ENCODE measurements around the gene STXBP6.

Gene STXBP6

GRCh38 chr14:24913746-24914145 lies 136.2 kb downstream of the STXBP6 start:
- Histone ChIP-seq H3K4me3 (ENCODE audit: low read depth in 1 of 2, low read length in 1 of 2) (no peak overlapping the region), H3K27me3 (no peaks in the 10 kb centered on the region), H3K9me3 (no peaks in the 10 kb centered on the region), H3K36me3 (no peaks in the 10 kb centered on the region), H3K27ac (no peak overlapping the region), H3K4me1 (ENCODE audit: control insufficient read depth in 1 of 2, insufficient read depth in 1 of 2, low read depth in 1 of 2, low read length in 1 of 2) (no peaks in the 10 kb centered on the region)
- no peak for TF ChIP-seq CTCF (IDR thresholded peaks at IDR 0.05)

GRCh38 chr14:24913021-24913420 lies 136.9 kb downstream of the STXBP6 start:
- Histone ChIP-seq H3K27ac (no peak overlapping the region), H3K4me3 (ENCODE audit: low read depth in 1 of 2, low read length in 1 of 2) (no peak overlapping the region), H3K27me3 (no peaks in the 10 kb centered on the region), H3K9me3 (no peaks in the 10 kb centered on the region), H3K4me1 (ENCODE audit: control insufficient read depth in 1 of 2, insufficient read depth in 1 of 2, low read depth in 1 of 2, low read length in 1 of 2) (no peaks in the 10 kb centered on the region), H3K36me3 (no peaks in the 10 kb centered on the region)
- no peak for TF ChIP-seq CTCF (IDR thresholded peaks at IDR 0.05)

GRCh38 chr14:24911324-24912109 lies 138.4 kb downstream of the STXBP6 start:
- no peak for TF ChIP-seq CTCF (IDR thresholded peaks at IDR 0.05)
- Histone ChIP-seq H3K4me3 (ENCODE audit: low read depth in 1 of 2, low read length in 1 of 2) (no peak overlapping the region), H3K36me3 (no peaks in the 10 kb centered on the region), H3K27me3 (no peaks in the 10 kb centered on the region), H3K9me3 (no peaks in the 10 kb centered on the region), H3K27ac (no peak overlapping the region), H3K4me1 (ENCODE audit: control insufficient read depth in 1 of 2, insufficient read depth in 1 of 2, low read depth in 1 of 2, low read length in 1 of 2) (no peaks in the 10 kb centered on the region)

GRCh38 chr14:24910408-24910986 lies 139.4 kb downstream of the STXBP6 start:
- Histone ChIP-seq H3K4me1 (ENCODE audit: control insufficient read depth in 1 of 2, insufficient read depth in 1 of 2, low read depth in 1 of 2, low read length in 1 of 2) (no peaks in the 10 kb centered on the region), H3K4me3 (ENCODE audit: low read depth in 1 of 2, low read length in 1 of 2) (no peak overlapping the region), H3K9me3 (no peaks in the 10 kb centered on the region), H3K27ac (no peak overlapping the region), H3K27me3 (no peaks in the 10 kb centered on the region), H3K36me3 (no peaks in the 10 kb centered on the region)
- no peak for TF ChIP-seq CTCF (IDR thresholded peaks at IDR 0.05)

- TF ChIP-seq CTCF (IDR thresholded peaks at IDR 0.05): no peak
- H3K9me3 ChIP-seq: no peaks in the 10 kb centered on the region
- H3K27me3 ChIP-seq: no peaks in the 10 kb centered on the region
- no peak overlapping the region for H3K27ac ChIP-seq
- H3K4me1 ChIP-seq (ENCODE audit: control insufficient read depth in 1 of 2, insufficient read depth in 1 of 2, low read depth in 1 of 2, low read length in 1 of 2): no peaks in the 10 kb centered on the region
- no peak overlapping the region for H3K4me3 ChIP-seq (ENCODE audit: low read depth in 1 of 2, low read length in 1 of 2)
- H3K36me3 ChIP-seq: no peaks in the 10 kb centered on the region
Measured at GRCh38 chr14:24909523-24910302, 140.2 kb downstream of the STXBP6 start.

Data from neutrophil (primary cell).